Measurements from ENCODE around the gene EFCAB11. TPM values are rescaled to one million over a fixed set of nuclear protein-coding genes. Genes with fewer than 3 reads are reported as not detected.
A peak's percentile ranks its signal among the peaks of the same experiment; 100 is the strongest.
"Not testable (repeated sequence)": the region's sequence is repeated elsewhere in the genome, so short reads cannot be mapped to it uniquely, and the experiment has no call there.

EFCAB11 gene
- total and polyA plus RNA-seq, 2 donors (not counting 1 experiment from before 2014, with no cell fraction given) = 4.2 to 13.8 TPM

DNA sequence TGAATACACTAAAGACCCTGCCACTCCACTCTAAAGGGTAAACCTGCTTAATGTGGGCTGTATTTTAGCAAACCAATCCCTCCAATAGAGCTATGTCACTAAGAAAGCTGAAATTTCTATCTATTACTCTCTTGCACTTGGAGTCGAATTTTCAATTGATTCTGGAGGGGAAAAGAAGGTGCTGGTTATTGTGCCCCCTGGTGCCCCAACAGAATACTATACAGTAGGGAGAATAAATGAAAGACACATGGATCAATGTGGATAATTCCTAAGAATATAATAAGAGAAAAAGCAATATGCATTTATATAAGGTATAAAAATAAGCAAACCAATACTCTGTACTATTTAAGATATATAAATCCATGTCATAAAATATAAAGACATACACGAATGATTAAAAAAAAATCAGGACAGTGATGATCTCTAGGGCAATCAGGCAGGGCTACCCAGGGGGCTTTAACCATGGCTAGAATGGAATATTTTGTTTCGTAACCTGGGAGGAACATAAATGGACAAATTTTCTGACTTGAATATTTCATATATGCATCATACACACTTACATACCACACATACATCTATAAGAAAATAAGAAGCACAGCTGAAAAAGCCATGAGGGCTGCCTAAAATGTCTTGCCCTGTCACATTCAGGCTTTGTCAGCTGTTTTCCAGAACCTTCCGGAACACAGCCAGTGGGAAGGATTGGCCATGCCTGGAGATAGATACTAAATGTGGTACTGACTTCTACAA is 54.4 kb downstream of the EFCAB11 start:
- H3K4me1 ChIP-seq (ENCODE audit: control insufficient read depth in 2 of 2, insufficient read depth in 2 of 2, low read length in 2 of 2) = no peaks in the 10 kb centered on the region
- no peaks in the 10 kb centered on the region for H4K20me1 ChIP-seq (ENCODE audit: control insufficient read depth, insufficient read depth, low read length, poor library complexity, severe bottlenecking)
- Mint-ChIP-seq H3K27me3 (no peaks in the 10 kb centered on the region), H3K27ac (no peak overlapping the region), H3K9me3 (ENCODE audit: insufficient read depth) (no peaks in the 10 kb centered on the region), H3K4me3 (no peak overlapping the region), H3K4me1 (no peaks in the 10 kb centered on the region)
- H3K36me3 ChIP-seq (replicated peaks in 1 of 2; ENCODE audit: control extremely low read depth in 1 of 2, control insufficient read depth in 1 of 2, extremely low read depth in 1 of 2, insufficient read depth in 2 of 2, low read length in 1 of 2) = no peaks in the 10 kb centered on the region
- no peak overlapping the region for H3K9ac ChIP-seq (ENCODE audit: low read length)
- POLR2A ChIA-PET = no interaction called here
- no peak overlapping the region for H3K4me3 ChIP-seq (ENCODE audit: control extremely low read depth in 1 of 5, extremely low read depth in 1 of 5, insufficient read depth in 1 of 5, low read depth in 2 of 5, low read length in 4 of 5)
- ATAC-seq (ENCODE audit: low read depth) (no peak), DNase-seq (peak; percentile 41)
- TF ChIP-seq, protein P1, sequence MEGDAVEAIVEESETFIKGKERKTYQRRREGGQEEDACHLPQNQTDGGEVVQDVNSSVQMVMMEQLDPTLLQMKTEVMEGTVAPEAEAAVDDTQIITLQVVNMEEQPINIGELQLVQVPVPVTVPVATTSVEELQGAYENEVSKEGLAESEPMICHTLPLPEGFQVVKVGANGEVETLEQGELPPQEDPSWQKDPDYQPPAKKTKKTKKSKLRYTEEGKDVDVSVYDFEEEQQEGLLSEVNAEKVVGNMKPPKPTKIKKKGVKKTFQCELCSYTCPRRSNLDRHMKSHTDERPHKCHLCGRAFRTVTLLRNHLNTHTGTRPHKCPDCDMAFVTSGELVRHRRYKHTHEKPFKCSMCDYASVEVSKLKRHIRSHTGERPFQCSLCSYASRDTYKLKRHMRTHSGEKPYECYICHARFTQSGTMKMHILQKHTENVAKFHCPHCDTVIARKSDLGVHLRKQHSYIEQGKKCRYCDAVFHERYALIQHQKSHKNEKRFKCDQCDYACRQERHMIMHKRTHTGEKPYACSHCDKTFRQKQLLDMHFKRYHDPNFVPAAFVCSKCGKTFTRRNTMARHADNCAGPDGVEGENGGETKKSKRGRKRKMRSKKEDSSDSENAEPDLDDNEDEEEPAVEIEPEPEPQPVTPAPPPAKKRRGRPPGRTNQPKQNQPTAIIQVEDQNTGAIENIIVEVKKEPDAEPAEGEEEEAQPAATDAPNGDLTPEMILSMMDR (IDR thresholded peaks at IDR 0.05) = peak; percentile 66
- TF ChIP-seq EZH2 (IDR thresholded peaks at IDR 0.05; ENCODE audit: borderline replicate concordance, insufficient read depth, low read depth, low read length, poor library complexity, severe bottlenecking) = no peak
- H3K9me3 ChIP-seq (ENCODE audit: control extremely low read depth in 1 of 3, control insufficient read depth in 2 of 3, insufficient read depth in 1 of 3, low read length in 2 of 3) = no peaks in the 10 kb centered on the region
- no peaks in the 10 kb centered on the region for H3K27me3 ChIP-seq (replicated peaks in 1 of 4; ENCODE audit: control extremely low read depth in 1 of 4, control insufficient read depth in 3 of 4, insufficient read depth in 4 of 4, low read length in 3 of 4)
- CTCF ChIA-PET = interaction anchor here (0.8 to 1.8 kb wide), 9 partner anchors 10 to 1233 kb away, joined by 3 to 18 read pairs (median 3); no protein-coding TSS in a partner anchor
- no peaks in the 10 kb centered on the region for H3K79me2 ChIP-seq (ENCODE audit: control insufficient read depth, insufficient read depth, low read length)
- intact Hi-C loops (cut with micrococcal nuclease) = loop anchor here (1.0 to 5.0 kb wide), 4 partner anchors 483 to 1233 kb away; partner anchors contain the start of gene FOXN3
- H3K4me2 ChIP-seq (replicated peaks; ENCODE audit: low read depth, low read length, poor library complexity, severe bottlenecking) = no peak overlapping the region
- no peak overlapping the region for H3K27ac ChIP-seq (ENCODE audit: low read length in 2 of 2)
- WGBS (ENCODE audit: insufficient coverage) = no CpG with 5 or more reads among the region's 4 CpGs
- H2AFZ ChIP-seq (ENCODE audit: insufficient read depth, low read depth, low read length, poor library complexity, severe bottlenecking) = no peak overlapping the region

DNA sequence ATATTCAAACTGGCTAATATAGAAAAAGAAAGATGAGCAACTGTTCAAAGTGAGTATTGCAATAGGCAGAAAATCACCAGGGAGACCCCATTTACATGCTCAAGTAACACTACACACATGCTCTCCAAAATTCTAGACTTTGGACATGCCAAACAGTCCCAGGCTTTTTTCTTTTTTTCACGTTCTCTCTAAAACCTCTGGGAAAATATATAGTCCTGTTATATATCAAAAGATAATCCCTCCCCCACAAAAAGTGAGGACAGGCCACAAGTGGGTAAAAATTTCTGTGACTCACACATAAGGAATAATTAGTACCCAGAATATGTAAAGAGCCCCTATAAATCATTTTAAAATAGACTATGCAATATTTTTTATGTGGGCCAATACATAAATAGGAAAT is 55.2 kb downstream of the EFCAB11 start:
- H3K4me1 Mint-ChIP-seq = no peaks in the 10 kb centered on the region
- H3K27me3 ChIP-seq (replicated peaks in 1 of 4; ENCODE audit: control extremely low read depth in 1 of 4, control insufficient read depth in 3 of 4, insufficient read depth in 4 of 4, low read length in 3 of 4) = no peaks in the 10 kb centered on the region
- no peak for TF ChIP-seq EZH2 (IDR thresholded peaks at IDR 0.05; ENCODE audit: borderline replicate concordance, insufficient read depth, low read depth, low read length, poor library complexity, severe bottlenecking)
- TF ChIP-seq, protein P1 (IDR thresholded peaks at IDR 0.05) = no peak
- no CpG with 5 or more reads among the region's 1 CpG for WGBS (ENCODE audit: insufficient coverage)
- no peak overlapping the region for H3K9ac ChIP-seq (ENCODE audit: low read length)
- H3K4me3 Mint-ChIP-seq = no peak overlapping the region
- no peak overlapping the region for H3K4me3 ChIP-seq (ENCODE audit: control extremely low read depth in 1 of 5, extremely low read depth in 1 of 5, insufficient read depth in 1 of 5, low read depth in 2 of 5, low read length in 4 of 5)
- no peak overlapping the region for H3K27ac Mint-ChIP-seq
- no peak overlapping the region for H2AFZ ChIP-seq (ENCODE audit: insufficient read depth, low read depth, low read length, poor library complexity, severe bottlenecking)
- no peaks in the 10 kb centered on the region for H3K9me3 ChIP-seq (ENCODE audit: control extremely low read depth in 1 of 3, control insufficient read depth in 2 of 3, insufficient read depth in 1 of 3, low read length in 2 of 3)
- no peaks in the 10 kb centered on the region for H4K20me1 ChIP-seq (ENCODE audit: control insufficient read depth, insufficient read depth, low read length, poor library complexity, severe bottlenecking)
- H3K36me3 ChIP-seq (replicated peaks in 1 of 2; ENCODE audit: control extremely low read depth in 1 of 2, control insufficient read depth in 1 of 2, extremely low read depth in 1 of 2, insufficient read depth in 2 of 2, low read length in 1 of 2) = no peaks in the 10 kb centered on the region
- POLR2A ChIA-PET = no interaction called here
- H3K79me2 ChIP-seq (ENCODE audit: control insufficient read depth, insufficient read depth, low read length) = no peaks in the 10 kb centered on the region
- no peaks in the 10 kb centered on the region for H3K4me1 ChIP-seq (ENCODE audit: control insufficient read depth in 2 of 2, insufficient read depth in 2 of 2, low read length in 2 of 2)
- no peak overlapping the region for H3K27ac ChIP-seq (ENCODE audit: low read length in 2 of 2)
- DNase-seq (no peak), ATAC-seq (ENCODE audit: low read depth) (no peak)
- CTCF ChIA-PET = interaction anchor here (0.8 to 1.8 kb wide), 5 partner anchors 9 to 1232 kb away, joined by 3 to 18 read pairs (median 4); no protein-coding TSS in a partner anchor
- H3K4me2 ChIP-seq (replicated peaks; ENCODE audit: low read depth, low read length, poor library complexity, severe bottlenecking) = no peak overlapping the region
- H3K9me3 Mint-ChIP-seq (ENCODE audit: insufficient read depth) = no peaks in the 10 kb centered on the region
- H3K27me3 Mint-ChIP-seq = no peaks in the 10 kb centered on the region
- intact Hi-C loops (cut with micrococcal nuclease) = no loop called here

DNA sequence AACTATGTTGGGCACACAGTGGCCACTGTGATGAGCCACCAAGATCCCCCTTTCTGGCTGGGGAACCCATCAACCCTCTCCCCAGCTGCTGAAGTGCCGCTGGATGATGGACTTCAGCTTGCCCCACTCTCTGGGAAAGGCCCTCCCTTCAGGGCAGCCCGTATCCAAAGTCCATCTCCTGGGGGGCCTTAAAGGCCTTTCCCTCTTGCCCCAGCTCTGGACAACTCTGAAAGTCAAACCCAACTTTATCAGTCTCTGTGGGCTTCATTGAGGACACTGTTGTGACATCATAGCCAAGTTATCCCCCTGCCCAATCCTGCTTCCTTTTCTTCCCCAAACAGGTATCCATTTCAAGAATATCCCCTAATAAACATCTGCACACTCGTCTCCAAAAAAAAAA is 61.1 kb downstream of the EFCAB11 start:
- H3K36me3 ChIP-seq (replicated peaks in 1 of 2; ENCODE audit: control extremely low read depth in 1 of 2, control insufficient read depth in 1 of 2, extremely low read depth in 1 of 2, insufficient read depth in 2 of 2, low read length in 1 of 2); intact Hi-C loops (cut with micrococcal nuclease); H3K9me3 Mint-ChIP-seq (ENCODE audit: insufficient read depth); H2AFZ ChIP-seq (ENCODE audit: insufficient read depth, low read depth, low read length, poor library complexity, severe bottlenecking); H4K20me1 ChIP-seq (ENCODE audit: control insufficient read depth, insufficient read depth, low read length, poor library complexity, severe bottlenecking); H3K27me3 Mint-ChIP-seq; POLR2A ChIA-PET; H3K27me3 ChIP-seq (replicated peaks in 1 of 4; ENCODE audit: control extremely low read depth in 1 of 4, control insufficient read depth in 3 of 4, insufficient read depth in 4 of 4, low read length in 3 of 4); H3K9me3 ChIP-seq (ENCODE audit: control extremely low read depth in 1 of 3, control insufficient read depth in 2 of 3, insufficient read depth in 1 of 3, low read length in 2 of 3); ATAC-seq (ENCODE audit: low read depth); DNase-seq; CTCF ChIA-PET; H3K9ac ChIP-seq (ENCODE audit: low read length); H3K27ac ChIP-seq (ENCODE audit: low read length in 2 of 2); H3K4me3 ChIP-seq (ENCODE audit: control extremely low read depth in 1 of 5, extremely low read depth in 1 of 5, insufficient read depth in 1 of 5, low read depth in 2 of 5, low read length in 4 of 5); H3K79me2 ChIP-seq (ENCODE audit: control insufficient read depth, insufficient read depth, low read length); H3K4me1 Mint-ChIP-seq; H3K4me1 ChIP-seq (ENCODE audit: control insufficient read depth in 2 of 2, insufficient read depth in 2 of 2, low read length in 2 of 2); H3K4me2 ChIP-seq (replicated peaks; ENCODE audit: low read depth, low read length, poor library complexity, severe bottlenecking); H3K4me3 Mint-ChIP-seq; H3K27ac Mint-ChIP-seq: not testable (repeated sequence)
- WGBS (ENCODE audit: insufficient coverage) = 94% methylated on average over 2 of the region's 3 CpGs

All from B cell (primary cell).